Coronary artery (tissue), 2 donors: ENCODE data around the gene PTPN23.
A peak's percentile ranks its signal among the peaks of the same experiment; 100 is the strongest.

Experiments used
- DNase-seq: peaks from one replicate; pipeline ENCODE4 v3.0.0-alpha.2; 2017; ENCODE audit warnings: low spot score
- H3K27ac ChIP-seq, 2 donors: fragments of 200-600 bp; sonication (generic); one replicate each; pipeline ENCODE4 v1.5.1; 2016 to 2019
- H3K4me3 ChIP-seq: fragments of 200-600 bp; sonication (generic); 2 replicates; pipeline ENCODE4 v1.5.1; 2016; ENCODE audit warnings: mild to moderate bottlenecking, moderate library complexity
- CTCF ChIP-seq: fragments of 200-600 bp; sonication (generic); IDR thresholded peaks from one replicate; pipeline ENCODE4 v1.5.1; 2019; ENCODE audit warnings: antibody characterized with exemption

Gene PTPN23

GRCh38 chr3:47421741-47422649, 41.2 kb downstream of the PTPN23 start:
- H3K27ac ChIP-seq, result peak overlapping the region; percentile 1 to 77
- H3K4me3 ChIP-seq, result peak overlapping the region; percentile 6
- TF ChIP-seq CTCF, result no peak
- DNase-seq, result no peak

- Histone ChIP-seq H3K4me3 (no peak overlapping the region), H3K27ac (no peak overlapping the region)
- no peak for DNase-seq
- TF ChIP-seq CTCF, result no peak
Measured at GRCh38 chr3:47422743-47423142, 41.9 kb downstream of the PTPN23 start.

GRCh38 chr3:47423548-47424145, 42.8 kb downstream of the PTPN23 start:
- H3K27ac ChIP-seq, result no peak overlapping the region
- no peak overlapping the region for H3K4me3 ChIP-seq
- no peak for TF ChIP-seq CTCF
- no peak for DNase-seq

GRCh38 chr3:47424434-47425382, 43.9 kb downstream of the PTPN23 start:
- no peak for DNase-seq
- H3K27ac ChIP-seq, result no peak overlapping the region
- H3K4me3 ChIP-seq, result no peak overlapping the region
- TF ChIP-seq CTCF, result no peak

GRCh38 chr3:47425383-47425778, 44.6 kb downstream of the PTPN23 start:
- no peak for TF ChIP-seq CTCF
- no peak for DNase-seq
- Histone ChIP-seq H3K4me3 (no peak overlapping the region), H3K27ac (no peak overlapping the region)

- DNase-seq, result no peak
- Histone ChIP-seq H3K27ac (no peak overlapping the region), H3K4me3 (no peak overlapping the region)
- TF ChIP-seq CTCF, result no peak
Measured at GRCh38 chr3:47425959-47426358, 45.1 kb downstream of the PTPN23 start.
